Measurements from ENCODE around the gene MCF2L2. TPM values are rescaled to one million over a fixed set of nuclear protein-coding genes. Genes with fewer than 3 reads are reported as not detected.

MCF2L2 gene
- total and polyA plus RNA-seq, 2 of the 13 experiments (the other 11 are each of a cell fraction or from before 2014, with no cell fraction given) = not detected

- TF ChIP-seq EED (CRISPR knock-in tag; IDR thresholded peaks at IDR 0.05) = no peak
- TF ChIP-seq ZSCAN30 (CRISPR knock-in tag; IDR thresholded peaks at IDR 0.05) = no peak
- TF ChIP-seq, protein P1, sequence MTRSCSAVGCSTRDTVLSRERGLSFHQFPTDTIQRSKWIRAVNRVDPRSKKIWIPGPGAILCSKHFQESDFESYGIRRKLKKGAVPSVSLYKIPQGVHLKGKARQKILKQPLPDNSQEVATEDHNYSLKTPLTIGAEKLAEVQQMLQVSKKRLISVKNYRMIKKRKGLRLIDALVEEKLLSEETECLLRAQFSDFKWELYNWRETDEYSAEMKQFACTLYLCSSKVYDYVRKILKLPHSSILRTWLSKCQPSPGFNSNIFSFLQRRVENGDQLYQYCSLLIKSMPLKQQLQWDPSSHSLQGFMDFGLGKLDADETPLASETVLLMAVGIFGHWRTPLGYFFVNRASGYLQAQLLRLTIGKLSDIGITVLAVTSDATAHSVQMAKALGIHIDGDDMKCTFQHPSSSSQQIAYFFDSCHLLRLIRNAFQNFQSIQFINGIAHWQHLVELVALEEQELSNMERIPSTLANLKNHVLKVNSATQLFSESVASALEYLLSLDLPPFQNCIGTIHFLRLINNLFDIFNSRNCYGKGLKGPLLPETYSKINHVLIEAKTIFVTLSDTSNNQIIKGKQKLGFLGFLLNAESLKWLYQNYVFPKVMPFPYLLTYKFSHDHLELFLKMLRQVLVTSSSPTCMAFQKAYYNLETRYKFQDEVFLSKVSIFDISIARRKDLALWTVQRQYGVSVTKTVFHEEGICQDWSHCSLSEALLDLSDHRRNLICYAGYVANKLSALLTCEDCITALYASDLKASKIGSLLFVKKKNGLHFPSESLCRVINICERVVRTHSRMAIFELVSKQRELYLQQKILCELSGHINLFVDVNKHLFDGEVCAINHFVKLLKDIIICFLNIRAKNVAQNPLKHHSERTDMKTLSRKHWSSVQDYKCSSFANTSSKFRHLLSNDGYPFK (CRISPR knock-in tag; IDR thresholded peaks at IDR 0.05; ENCODE audit: borderline replicate concordance) = peak; percentile 87; the same call in 1 of the 2 replicates
- TF ChIP-seq ZNF713 (CRISPR knock-in tag; IDR thresholded peaks at IDR 0.05) = peak; percentile 91
- TF ChIP-seq ZNF292 (CRISPR knock-in tag; IDR thresholded peaks at IDR 0.05; ENCODE audit: borderline replicate concordance, low read depth) = peak; percentile 69; the same call in 1 of the 2 replicates
- TF ChIP-seq MYNN (CRISPR knock-in tag; IDR thresholded peaks at IDR 0.05; ENCODE audit: low read depth) = no peak
- TF ChIP-seq CREB1 (IDR thresholded peaks at IDR 0.05) = peak; percentile 65
- peak; percentile 57; the same call in 1 of the 2 replicates for TF ChIP-seq CREB1 (CRISPR knock-in tag; IDR thresholded peaks at IDR 0.05)
- TF ChIP-seq PPARG (CRISPR knock-in tag; conservative IDR thresholded peaks at IDR 0.05) = peak; percentile 50; the same call in 1 of the 2 replicates
- peak; percentile 60; the same call in 1 of the 2 replicates for TF ChIP-seq ATF7-NPFF (CRISPR knock-in tag; IDR thresholded peaks at IDR 0.05; ENCODE audit: low read depth)
- TF ChIP-seq ZNF501 (CRISPR knock-in tag; IDR thresholded peaks at IDR 0.05) = peak; percentile 84; the same call in 1 of the 2 replicates
- TF ChIP-seq ZNF549 (CRISPR knock-in tag; IDR thresholded peaks at IDR 0.05) = no peak
- TF ChIP-seq, protein P2, sequence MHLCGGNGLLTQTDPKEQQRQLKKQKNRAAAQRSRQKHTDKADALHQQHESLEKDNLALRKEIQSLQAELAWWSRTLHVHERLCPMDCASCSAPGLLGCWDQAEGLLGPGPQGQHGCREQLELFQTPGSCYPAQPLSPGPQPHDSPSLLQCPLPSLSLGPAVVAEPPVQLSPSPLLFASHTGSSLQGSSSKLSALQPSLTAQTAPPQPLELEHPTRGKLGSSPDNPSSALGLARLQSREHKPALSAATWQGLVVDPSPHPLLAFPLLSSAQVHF (CRISPR knock-in tag; IDR thresholded peaks at IDR 0.05) = 0 out of 2 replicates have a peak, but pooled peaks have one; percentile 47
- TF ChIP-seq ZNF253 (CRISPR knock-in tag; IDR thresholded peaks at IDR 0.05; ENCODE audit: borderline replicate concordance) = 0 out of 2 replicates have a peak, but pooled peaks have one; percentile 33
- peak; percentile 77 for TF ChIP-seq CBX1 (IDR thresholded peaks at IDR 0.05; ENCODE audit: low read depth)
- TF ChIP-seq RAD51 (IDR thresholded peaks at IDR 0.05; ENCODE audit: borderline replicate concordance) = no peak
- TF ChIP-seq NCOA1 (CRISPR knock-in tag; IDR thresholded peaks at IDR 0.05) = 0 out of 2 replicates have a peak, but pooled peaks have one; percentile 48
- TF ChIP-seq ZNF430 (CRISPR knock-in tag; IDR thresholded peaks at IDR 0.05) = peak; percentile 77; the same call in 1 of the 2 replicates
- no peak for TF ChIP-seq ZNF562 (CRISPR knock-in tag; IDR thresholded peaks at IDR 0.05; ENCODE audit: borderline replicate concordance)
- TF ChIP-seq, protein P3, sequence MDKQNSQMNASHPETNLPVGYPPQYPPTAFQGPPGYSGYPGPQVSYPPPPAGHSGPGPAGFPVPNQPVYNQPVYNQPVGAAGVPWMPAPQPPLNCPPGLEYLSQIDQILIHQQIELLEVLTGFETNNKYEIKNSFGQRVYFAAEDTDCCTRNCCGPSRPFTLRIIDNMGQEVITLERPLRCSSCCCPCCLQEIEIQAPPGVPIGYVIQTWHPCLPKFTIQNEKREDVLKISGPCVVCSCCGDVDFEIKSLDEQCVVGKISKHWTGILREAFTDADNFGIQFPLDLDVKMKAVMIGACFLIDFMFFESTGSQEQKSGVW (CRISPR knock-in tag; IDR thresholded peaks at IDR 0.05; ENCODE audit: borderline replicate concordance) = no peak
- TF ChIP-seq ZBTB4 (CRISPR knock-in tag; IDR thresholded peaks at IDR 0.05; ENCODE audit: borderline replicate concordance) = peak; percentile 84
- TF ChIP-seq TBX3 (IDR thresholded peaks at IDR 0.05; ENCODE audit: borderline replicate concordance) = no peak
These were observed 19.0 kb upstream of the MCF2L2 start (continued) for GRCh38 chr3:183447206-183448001.

Data from HepG2 (cell line).